ENCODE measurements around the gene TAF4. TPM values are rescaled to one million over a fixed set of nuclear protein-coding genes. Genes with fewer than 3 reads are reported as not detected.
A peak's percentile ranks its signal among the peaks of the same experiment; 100 is the strongest.

Gene TAF4
- total and polyA plus RNA-seq, 2 of the 13 experiments (the other 11 are each of a cell fraction or from before 2014, with no cell fraction given), result 5.9 to 12.0 TPM

- TF ChIP-seq ZNF276 (CRISPR knock-in tag; IDR thresholded peaks at IDR 0.05; ENCODE audit: low read depth) (no peak), HNF1B (CRISPR knock-in tag; IDR thresholded peaks at IDR 0.05) (peak; percentile 62; the same call in 1 of the 2 replicates), EHMT2 (IDR thresholded peaks at IDR 0.05; ENCODE audit: borderline replicate concordance, low read depth, low read length) (no peak), DNMT3B (CRISPR knock-in tag; conservative IDR thresholded peaks at IDR 0.05) (no peak), PTBP1 (IDR thresholded peaks at IDR 0.05; ENCODE audit: low read depth, low read length, poor library complexity, severe bottlenecking) (no peak), ISL2 (CRISPR knock-in tag; IDR thresholded peaks at IDR 0.05) (no peak), HNRNPH1 (optimal IDR thresholded peaks at IDR 0.05; ENCODE audit: low read depth, low read length) (no peak), PATZ1 (CRISPR knock-in tag; IDR thresholded peaks at IDR 0.05) (peak; percentile 37; the same call in 1 of the 2 replicates), GABPB1 (CRISPR knock-in tag; IDR thresholded peaks at IDR 0.05) (no peak), JUND (CRISPR knock-in tag; IDR thresholded peaks at IDR 0.05) (no peak), TFDP1 (CRISPR knock-in tag; IDR thresholded peaks at IDR 0.05; ENCODE audit: borderline replicate concordance) (no peak), ONECUT2 (CRISPR knock-in tag; IDR thresholded peaks at IDR 0.05) (no peak), AGO1 (IDR thresholded peaks at IDR 0.05; ENCODE audit: low read depth, low read length, poor library complexity, severe bottlenecking) (no peak), PAX8 (CRISPR knock-in tag; IDR thresholded peaks at IDR 0.05; ENCODE audit: borderline replicate concordance) (0 out of 2 replicates have a peak, but pooled peaks have one; percentile 35)
Observed at GRCh38 chr20:61980647-61981583, 84.8 kb downstream of the TAF4 start (continued).

Data from HepG2 (cell line).